Mesodermal cell (in vitro differentiated cells): ENCODE data around the gene SMIM33.
"Not testable (repeated sequence)": the region's sequence is repeated elsewhere in the genome, so short reads cannot be mapped to it uniquely, and the experiment has no call there.

Source experiments
- H3K27ac ChIP-seq: 2 replicates; pipeline ENCODE4 v1.7.0; 2013; ENCODE audit warnings: mild to moderate bottlenecking, low read depth, low read length, moderate library complexity; ENCODE audit not compliant: severe bottlenecking
- H3K36me3 ChIP-seq: 2 replicates; pipeline ENCODE4 v1.7.1; 2013; ENCODE audit warnings: mild to moderate bottlenecking, low read length, moderate library complexity; ENCODE audit not compliant: control insufficient read depth, insufficient read depth
- H3K4me1 ChIP-seq: one replicate; pipeline ENCODE4 v1.7.1; 2013; ENCODE audit warnings: mild to moderate bottlenecking, low read length; ENCODE audit not compliant: insufficient read depth, control insufficient read depth, poor library complexity, severe bottlenecking
- H3K4me3 ChIP-seq: 2 replicates; pipeline ENCODE4 v1.7.0; 2013; ENCODE audit warnings: low read length, control low read depth, mild to moderate bottlenecking; ENCODE audit not compliant: insufficient read depth, poor library complexity, severe bottlenecking; ENCODE audit errors: extremely low read depth
- H3K9me3 ChIP-seq: 2 replicates; pipeline ENCODE4 v1.7.1; 2013; ENCODE audit warnings: mild to moderate bottlenecking, low read length, moderate library complexity; ENCODE audit not compliant: control insufficient read depth
- WGBS, 2 experiments: methylation state at CpG; one replicate each; pipeline ENCODE4 v1.1.5; 2013; ENCODE audit warnings: missing lambda C conversion rate in 2 of 2; ENCODE audit not compliant: insufficient coverage in 2 of 2; 5-methylcytosine and 5-hydroxymethylcytosine counted together

SMIM33 gene

DNA sequence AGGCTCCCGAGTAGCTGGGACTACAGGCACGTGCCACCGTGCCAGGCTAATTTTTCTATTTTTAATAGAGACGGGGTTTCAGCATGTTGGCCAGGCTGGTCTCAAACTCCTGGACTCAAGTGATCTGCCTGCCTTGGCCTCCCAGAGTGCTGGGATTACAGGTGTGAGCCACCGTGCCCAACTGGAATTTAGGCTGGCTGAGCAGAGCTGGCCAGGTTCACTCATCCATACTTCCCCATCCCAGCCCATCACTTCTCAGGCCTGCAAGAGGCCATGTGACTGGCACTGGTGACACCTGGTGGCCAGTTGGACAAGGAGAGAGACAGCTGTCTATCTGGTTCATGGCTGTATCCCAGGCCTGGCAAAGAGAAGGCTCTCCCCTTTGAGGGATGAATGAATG, 42.6 kb downstream of the SMIM33 start:
- not testable (repeated sequence) for H3K4me1 ChIP-seq, H3K4me3 ChIP-seq, H3K36me3 ChIP-seq, H3K9me3 ChIP-seq, H3K27ac ChIP-seq
- WGBS, 2 experiments: 75 to 84% methylated on average over 5 of the region's 5 CpGs

GRCh38 chr5:139513852-139514485, 43.2 kb downstream of the SMIM33 start:
- H3K9me3 ChIP-seq: no peaks in the 10 kb centered on the region

GRCh38 chr5:139514486-139514856, 43.7 kb downstream of the SMIM33 start:
- WGBS, 2 experiments: 94 to 100% methylated on average over 2 of the region's 2 CpGs

More at GRCh38 chr5:139513852-139514485, 43.2 kb downstream of the SMIM33 start:
- no peak overlapping the region for H3K27ac ChIP-seq
- WGBS, 2 experiments: 91 to 94% methylated on average over 5 of the region's 6 CpGs
- no peaks in the 10 kb centered on the region for H3K4me1 ChIP-seq
- no peak overlapping the region for H3K4me3 ChIP-seq
- no peaks in the 10 kb centered on the region for H3K36me3 ChIP-seq

DNA sequence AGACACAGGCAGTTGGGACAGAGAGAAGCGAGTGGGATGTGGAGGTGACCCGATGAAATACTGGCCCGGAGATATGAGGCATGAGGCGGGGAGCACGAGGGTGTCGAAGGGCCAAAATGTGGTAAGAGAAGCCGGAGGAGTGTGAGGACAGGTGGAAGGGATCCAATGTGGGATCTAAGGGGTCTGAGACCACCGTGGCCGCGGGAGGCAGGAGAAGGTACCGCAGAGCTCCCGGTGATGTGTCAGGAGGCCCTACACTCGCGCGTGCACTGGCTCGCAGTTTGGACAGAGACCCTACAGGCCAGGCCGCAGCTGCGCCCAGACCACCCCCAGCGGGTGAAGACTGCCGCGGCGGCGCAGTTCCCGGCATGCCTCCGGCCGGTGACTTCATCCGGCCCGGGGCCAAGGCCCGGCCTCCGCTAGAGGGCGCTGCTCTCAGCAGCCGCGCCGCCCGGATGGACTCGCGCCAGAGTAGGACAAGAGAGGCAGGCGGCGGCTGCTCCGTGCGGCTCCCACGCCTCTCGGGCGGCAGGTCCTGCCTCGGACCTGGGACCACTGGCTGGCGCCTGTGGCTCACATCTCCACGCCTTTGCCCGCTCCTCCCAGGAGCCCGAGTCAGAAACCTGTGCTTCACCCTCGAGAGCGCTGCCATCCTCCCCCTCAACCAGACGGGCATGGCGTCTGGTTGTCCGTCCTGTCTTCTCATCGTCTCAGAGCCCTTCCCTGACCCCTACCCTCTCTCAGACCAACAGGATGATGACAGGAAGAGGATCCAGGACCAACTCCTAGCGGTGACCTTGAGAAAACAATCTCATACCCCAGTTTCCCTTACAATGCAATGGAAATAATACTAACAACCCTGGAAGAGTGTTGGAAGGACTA, 47.1 kb downstream of the SMIM33 start:
- Histone ChIP-seq H3K36me3 (no peaks in the 10 kb centered on the region), H3K27ac (peak overlapping the region; percentile 87), H3K4me1 (no peaks in the 10 kb centered on the region), H3K9me3 (no peaks in the 10 kb centered on the region), H3K4me3 (peak overlapping the region; percentile 40)
- 18 to 20% methylated on average over 52 to 55 of the region's 56 CpGs for WGBS, 2 experiments

More at GRCh38 chr5:139514486-139514856, 43.7 kb downstream of the SMIM33 start:
- H3K4me3 ChIP-seq: no peak overlapping the region
- H3K36me3 ChIP-seq: no peaks in the 10 kb centered on the region
- no peaks in the 10 kb centered on the region for H3K9me3 ChIP-seq
- no peak overlapping the region for H3K27ac ChIP-seq
- H3K4me1 ChIP-seq: no peaks in the 10 kb centered on the region
